HepG2 (cell line): ENCODE results near the gene SH3TC2. TPM values are rescaled to one million over a fixed set of nuclear protein-coding genes. Genes with fewer than 3 reads are reported as not detected.

ENCODE experiments used
- ATAC-seq: fragments of 200-7000 bp; cut with Tn5 transposase; 3 replicates; pipeline ENCODE4 v1.9.1; 2020; ENCODE audit warnings: mild to moderate bottlenecking, moderate library complexity
- BruUV-seq: library from RNA; stranded (reverse); fragments of 400-500 nt; replicated peaks from 2 replicates; lab custom pipeline; 2021; lab: Mats Ljungman, UMichigan
- CTCF ChIA-PET: fragments of 300-600 bp; formaldehyde crosslinking; extraction: SDS; loops from one replicate; lab custom pipeline; 2021; ENCODE audit warnings: low total read pairs, inconsistent platforms, low intra/inter-chr PET ratio; lab: Yijun Ruan, JAX
- POLR2A ChIA-PET: fragments of 350-600 bp; sonication (Branson Sonifier 250); formaldehyde crosslinking; loops from one replicate; lab custom pipeline; 2020; ENCODE audit warnings: antibody characterized with exemption, inconsistent platforms; lab: Yijun Ruan, JAX
- DNase-seq: peaks from one replicate; pipeline ENCODE4 v3.0.0-alpha.2; 2015; ENCODE audit warnings: low spot score
- FAIRE-seq: peaks from 3 replicates; lab custom pipeline; 2011; peaks lifted over from hg19 to GRCh38; lab: Jason Lieb, UNC
- H2AFZ ChIP-seq: one replicate; pipeline ENCODE4 v1.6.1; 2011; ENCODE audit warnings: low read length, inconsistent platforms
- H3K27ac ChIP-seq: fragments of 300-600 bp; 3 replicates; pipeline ENCODE4 v1.8.0; 2011; ENCODE audit warnings: mixed run types, mild to moderate bottlenecking, mixed read lengths, low read length, inconsistent platforms; ENCODE audit not compliant: insufficient read depth; ENCODE audit errors: extremely low read length
- H3K27me3 ChIP-seq, 2 experiments: fragments of 200-600 bp in 1 of 2; 2 replicates in 1 of 2; 3 replicates in 1 of 2; pipeline versions ENCODE4 v1.6.0 to v1.8.0; 2011; ENCODE audit warnings: low read length in 2 of 2, mild to moderate bottlenecking in 2 of 2, moderate library complexity in 2 of 2, inconsistent platforms in 1 of 2; ENCODE audit not compliant: insufficient read depth in 2 of 2, control insufficient read depth in 1 of 2
- H3K36me3 ChIP-seq, 2 experiments: fragments of 200-600 bp in 1 of 2; replicated peaks in 1 of 2; 2 replicates in 1 of 2; 3 replicates in 1 of 2; pipeline versions ENCODE4 v1.5.1 to v1.8.0; 2011; ENCODE audit warnings: low read length in 2 of 2, inconsistent platforms in 1 of 2; ENCODE audit not compliant: insufficient read depth in 2 of 2, control insufficient read depth in 1 of 2
- H3K4me1 ChIP-seq: 2 replicates; pipeline ENCODE4 v1.5.1; 2012; ENCODE audit warnings: low read length, inconsistent platforms; ENCODE audit not compliant: insufficient read depth
- H3K4me2 ChIP-seq: 2 replicates; pipeline ENCODE4 v1.6.0; 2011; ENCODE audit warnings: low read depth, low read length, inconsistent platforms
- H3K4me3 ChIP-seq, 3 experiments: fragments of 200-600 bp in 1 of 3; sonication (generic), shearing (Covaris generic) in 1 of 3; replicated peaks in 1 of 3; 2 replicates each; pipeline ENCODE4 v1.5.1; 2011 to 2016; ENCODE audit warnings: low read length in 3 of 3, inconsistent platforms in 2 of 3, low read depth in 2 of 3, mild to moderate bottlenecking in 2 of 3, control low read depth in 1 of 3, mixed read lengths in 1 of 3; ENCODE audit not compliant: insufficient read depth in 1 of 3
- H3K79me2 ChIP-seq: one replicate; pipeline ENCODE4 v1.6.1; 2011; ENCODE audit warnings: low read length, inconsistent platforms; ENCODE audit not compliant: insufficient read depth
- H3K9ac ChIP-seq: 2 replicates; pipeline ENCODE4 v1.6.0; 2011; ENCODE audit warnings: mild to moderate bottlenecking, low read depth, low read length, inconsistent platforms; ENCODE audit not compliant: insufficient read depth
- H3K9me3 ChIP-seq: 2 replicates; pipeline ENCODE4 v1.5.1; 2012; ENCODE audit warnings: mild to moderate bottlenecking, low read length
- H4K20me1 ChIP-seq: 2 replicates; pipeline ENCODE4 v1.6.0; 2011; ENCODE audit warnings: inconsistent platforms, mild to moderate bottlenecking, low read length, moderate library complexity; ENCODE audit not compliant: insufficient read depth
- CHCHD3 ChIP-seq: sonication (generic); formaldehyde crosslinking; IDR thresholded peaks from 2 replicates; pipeline ENCODE4 v1.8.0; 2022; ENCODE audit warnings: mild to moderate bottlenecking, missing genetic modification reagents, moderate library complexity
- GABPA ChIP-seq, 2 experiments: IDR thresholded peaks; 2 replicates each; pipeline ENCODE4 v1.6.1; 2011 to 2016; ENCODE audit warnings: low read depth in 2 of 2, low read length in 1 of 2, missing biosample characterization in 1 of 2, missing genetic modification characterization in 1 of 2
- HNF4A ChIP-seq: sonication (generic); formaldehyde crosslinking; IDR thresholded peaks from 2 replicates; pipeline ENCODE4 v1.4.0; 2020; ENCODE audit warnings: missing genetic modification reagents
- KDM5B ChIP-seq: sonication (generic); formaldehyde crosslinking; IDR thresholded peaks from 2 replicates; pipeline ENCODE4 v1.4.0; 2020; ENCODE audit warnings: missing genetic modification reagents, mild to moderate bottlenecking, borderline replicate concordance
- PAX8 ChIP-seq: sonication (generic); formaldehyde crosslinking; IDR thresholded peaks from 2 replicates; pipeline ENCODE4 v1.8.0; 2022; ENCODE audit warnings: mild to moderate bottlenecking, missing genetic modification reagents, borderline replicate concordance
- REL ChIP-seq: sonication (generic); formaldehyde crosslinking; conservative IDR thresholded peaks from 2 replicates; pipeline ENCODE4 v1.8.0; 2022; ENCODE audit warnings: mild to moderate bottlenecking, missing genetic modification reagents, moderate library complexity
- RFXAP ChIP-seq: sonication (generic); formaldehyde crosslinking; IDR thresholded peaks from 2 replicates; pipeline ENCODE4 v1.4.0; 2020; ENCODE audit warnings: missing genetic modification reagents, borderline replicate concordance
- RNF2 ChIP-seq: fragments of 450-650 bp; conservative IDR thresholded peaks from 2 replicates; pipeline ENCODE4 v1.6.1; 2016; ENCODE audit warnings: low read depth
- ZFP62 ChIP-seq: sonication (generic); formaldehyde crosslinking; IDR thresholded peaks from 2 replicates; pipeline ENCODE4 v1.4.0; 2020; ENCODE audit warnings: missing genetic modification reagents
- ZFX ChIP-seq: sonication (generic); formaldehyde crosslinking; IDR thresholded peaks from 2 replicates; pipeline ENCODE4 v1.4.0; 2020; ENCODE audit warnings: mild to moderate bottlenecking, low read depth, missing genetic modification reagents, moderate library complexity
- ZNF20 ChIP-seq: sonication (generic); formaldehyde crosslinking; IDR thresholded peaks from 2 replicates; pipeline ENCODE4 v1.4.0; 2020; ENCODE audit warnings: mild to moderate bottlenecking, moderate library complexity, missing genetic modification reagents
- ZNF484 ChIP-seq: sonication (generic); formaldehyde crosslinking; IDR thresholded peaks from 2 replicates; pipeline ENCODE4 v1.5.1; 2020; ENCODE audit warnings: mild to moderate bottlenecking, low read depth, missing genetic modification reagents, borderline replicate concordance
- ZNF670 ChIP-seq: sonication (generic); formaldehyde crosslinking; IDR thresholded peaks from 2 replicates; pipeline ENCODE4 v1.8.0; 2022; ENCODE audit warnings: mild to moderate bottlenecking, missing genetic modification reagents, borderline replicate concordance
- ZNF792 ChIP-seq: IDR thresholded peaks from 2 replicates; pipeline ENCODE4 v1.6.1; 2016
- ZXDC ChIP-seq: sonication (generic); formaldehyde crosslinking; IDR thresholded peaks from 2 replicates; pipeline ENCODE4 v1.5.0; 2020; ENCODE audit warnings: mild to moderate bottlenecking, missing genetic modification reagents
- WGBS: methylation state at CpG from one replicate; pipeline ENCODE4 v1.1.6; 2017; ENCODE audit warnings: low lambda C conversion rate; 5-methylcytosine and 5-hydroxymethylcytosine counted together
- in situ Hi-C: cut with HindIII; loops from 2 replicates; pipeline ENCODE4 v1.10.0; 2017; ENCODE audit warnings: low pct_unique_long_range_greater_than_20kb; ENCODE audit not compliant: extremely low pct_ligation_motif_present
- intact Hi-C: fragments of 100-400 bp; cut with micrococcal nuclease; formaldehyde crosslinking; loops from one replicate; pipeline ENCODE4 v1.10.0; 2022; ENCODE audit not compliant: unreplicated experiment
- polyA plus RNA-seq, 8 experiments: library from polyadenylated mRNA; depleted of rRNA in 3 of 8; stranded (reverse) in 7 of 8; unstranded in 1 of 8; fragments of >200 nt; fragmentation: Illumina TruSeq in 4 of 8; extraction: Trizol in 4 of 8; gene quantifications; 2 replicates each; pipeline versions ENCODE4 v1.2.1 to v1.2.3, GENCODE V29; 2011 to 2016; ENCODE audit warnings: low read depth in 4 of 8, missing spikeins in 1 of 8, mixed read lengths in 1 of 8; ENCODE audit not compliant: insufficient read depth in 1 of 8
- total RNA-seq, 5 experiments: library from RNA; depleted of rRNA; stranded (reverse); fragments of >200 nt; fragmentation: Illumina TruSeq; extraction: Trizol; gene quantifications; 2 replicates each; pipeline ENCODE4 v1.2.3, GENCODE V29; 2016; ENCODE audit warnings: low read depth in 1 of 5
- TF ChIP-seq, protein P1 (sequence below): IDR thresholded peaks from 2 replicates; pipeline ENCODE4 v1.6.1; 2016; ENCODE audit warnings: mild to moderate bottlenecking
- TF ChIP-seq, protein P2 (sequence below): sonication (generic); formaldehyde crosslinking; IDR thresholded peaks from 2 replicates; pipeline ENCODE4 v1.4.0; 2020; ENCODE audit warnings: mild to moderate bottlenecking, missing genetic modification reagents, borderline replicate concordance

The SH3TC2 gene
- total and polyA plus RNA-seq, 2 of the 13 experiments (the other 11 are each of a cell fraction or from before 2014, with no cell fraction given) = 0.34 to 0.71 TPM

- H3K4me2 ChIP-seq = no peak overlapping the region
- WGBS = 31% methylated on average over 1 of the region's 1 CpG
- no peaks in the 10 kb centered on the region for H3K36me3 ChIP-seq
- DNase-seq (no peak), ATAC-seq (no peak), FAIRE-seq (no peak)
- H3K9ac ChIP-seq = no peak overlapping the region
- H2AFZ ChIP-seq = no peak overlapping the region
- no peak overlapping the region for H3K27ac ChIP-seq
- H3K79me2 ChIP-seq = no peaks in the 10 kb centered on the region
- no TSS peak for BruUV-seq
- H4K20me1 ChIP-seq = no peaks in the 10 kb centered on the region
- in situ Hi-C loops = no loop called here
- intact Hi-C loops = no loop called here
- CTCF ChIA-PET = no interaction called here
- no peak overlapping the region for H3K4me3 ChIP-seq
- H3K27me3 ChIP-seq = no peaks in the 10 kb centered on the region
- POLR2A ChIA-PET = no interaction called here
- H3K4me1 ChIP-seq = no peaks in the 10 kb centered on the region
- no peaks in the 10 kb centered on the region for H3K9me3 ChIP-seq
- no peak for TF ChIP-seq RFXAP (CRISPR knock-in tag)
- TF ChIP-seq CHCHD3 = no peak
- TF ChIP-seq PAX8 = no peak
- TF ChIP-seq ZFX (CRISPR knock-in tag) = no peak
- TF ChIP-seq ZNF792 (CRISPR knock-in tag) = no peak
- TF ChIP-seq, protein P1, sequence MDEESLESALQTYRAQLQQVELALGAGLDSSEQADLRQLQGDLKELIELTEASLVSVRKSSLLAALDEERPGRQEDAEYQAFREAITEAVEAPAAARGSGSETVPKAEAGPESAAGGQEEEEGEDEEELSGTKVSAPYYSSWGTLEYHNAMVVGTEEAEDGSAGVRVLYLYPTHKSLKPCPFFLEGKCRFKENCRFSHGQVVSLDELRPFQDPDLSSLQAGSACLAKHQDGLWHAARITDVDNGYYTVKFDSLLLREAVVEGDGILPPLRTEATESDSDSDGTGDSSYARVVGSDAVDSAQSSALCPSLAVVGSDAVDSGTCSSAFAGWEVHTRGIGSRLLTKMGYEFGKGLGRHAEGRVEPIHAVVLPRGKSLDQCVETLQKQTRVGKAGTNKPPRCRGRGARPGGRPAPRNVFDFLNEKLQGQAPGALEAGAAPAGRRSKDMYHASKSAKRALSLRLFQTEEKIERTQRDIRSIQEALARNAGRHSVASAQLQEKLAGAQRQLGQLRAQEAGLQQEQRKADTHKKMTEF = no peak
- TF ChIP-seq ZFP62 (CRISPR knock-in tag) = no peak
- no peak for TF ChIP-seq ZXDC
- no peak for TF ChIP-seq GABPA (IDR thresholded peaks at IDR 0.05; ENCODE audit: low read depth, low read length)
- no peak for TF ChIP-seq GABPA (CRISPR knock-in tag; IDR thresholded peaks at IDR 0.05; ENCODE audit: low read depth)
- no peak for TF ChIP-seq ZNF20 (CRISPR knock-in tag)
- TF ChIP-seq REL (CRISPR knock-in tag) = no peak
- TF ChIP-seq HNF4A (CRISPR knock-in tag) = no peak
- TF ChIP-seq ZNF670 = no peak
- TF ChIP-seq, protein P2, sequence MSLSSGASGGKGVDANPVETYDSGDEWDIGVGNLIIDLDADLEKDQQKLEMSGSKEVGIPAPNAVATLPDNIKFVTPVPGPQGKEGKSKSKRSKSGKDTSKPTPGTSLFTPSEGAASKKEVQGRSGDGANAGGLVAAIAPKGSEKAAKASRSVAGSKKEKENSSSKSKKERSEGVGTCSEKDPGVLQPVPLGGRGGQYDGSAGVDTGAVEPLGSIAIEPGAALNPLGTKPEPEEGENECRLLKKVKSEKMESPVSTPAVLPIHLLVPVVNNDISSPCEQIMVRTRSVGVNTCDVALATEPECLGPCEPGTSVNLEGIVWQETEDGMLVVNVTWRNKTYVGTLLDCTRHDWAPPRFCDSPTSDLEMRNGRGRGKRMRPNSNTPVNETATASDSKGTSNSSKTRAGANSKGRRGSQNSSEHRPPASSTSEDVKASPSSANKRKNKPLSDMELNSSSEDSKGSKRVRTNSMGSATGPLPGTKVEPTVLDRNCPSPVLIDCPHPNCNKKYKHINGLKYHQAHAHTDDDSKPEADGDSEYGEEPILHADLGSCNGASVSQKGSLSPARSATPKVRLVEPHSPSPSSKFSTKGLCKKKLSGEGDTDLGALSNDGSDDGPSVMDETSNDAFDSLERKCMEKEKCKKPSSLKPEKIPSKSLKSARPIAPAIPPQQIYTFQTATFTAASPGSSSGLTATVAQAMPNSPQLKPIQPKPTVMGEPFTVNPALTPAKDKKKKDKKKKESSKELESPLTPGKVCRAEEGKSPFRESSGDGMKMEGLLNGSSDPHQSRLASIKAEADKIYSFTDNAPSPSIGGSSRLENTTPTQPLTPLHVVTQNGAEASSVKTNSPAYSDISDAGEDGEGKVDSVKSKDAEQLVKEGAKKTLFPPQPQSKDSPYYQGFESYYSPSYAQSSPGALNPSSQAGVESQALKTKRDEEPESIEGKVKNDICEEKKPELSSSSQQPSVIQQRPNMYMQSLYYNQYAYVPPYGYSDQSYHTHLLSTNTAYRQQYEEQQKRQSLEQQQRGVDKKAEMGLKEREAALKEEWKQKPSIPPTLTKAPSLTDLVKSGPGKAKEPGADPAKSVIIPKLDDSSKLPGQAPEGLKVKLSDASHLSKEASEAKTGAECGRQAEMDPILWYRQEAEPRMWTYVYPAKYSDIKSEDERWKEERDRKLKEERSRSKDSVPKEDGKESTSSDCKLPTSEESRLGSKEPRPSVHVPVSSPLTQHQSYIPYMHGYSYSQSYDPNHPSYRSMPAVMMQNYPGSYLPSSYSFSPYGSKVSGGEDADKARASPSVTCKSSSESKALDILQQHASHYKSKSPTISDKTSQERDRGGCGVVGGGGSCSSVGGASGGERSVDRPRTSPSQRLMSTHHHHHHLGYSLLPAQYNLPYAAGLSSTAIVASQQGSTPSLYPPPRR (CRISPR knock-in tag) = no peak
- no peak for TF ChIP-seq RNF2
- TF ChIP-seq KDM5B (CRISPR knock-in tag) = no peak
- TF ChIP-seq ZNF484 (CRISPR knock-in tag) = no peak
These were observed 20.0 kb downstream of the SH3TC2 start for GRCh38 chr5:149042865-149043264.
